Gastrocnemius medialis (tissue), 4 donors: Measurements from ENCODE around the gene SOST. TPM values are rescaled to one million over a fixed set of nuclear protein-coding genes. Genes with fewer than 3 reads are reported as not detected.

Source experiments
- ATAC-seq, 2 donors: fragments of 150-250 bp; one replicate each; pipeline ENCODE4 v1.9.1; 2016
- DNase-seq, 2 donors: peaks; one replicate each; pipeline ENCODE4 v3.0.0-alpha.2; 2019
- H3K27ac ChIP-seq, 4 donors: fragments of 200-600 bp; sonication (generic); 1 replicate in 1 of 4; 2 replicates in 3 of 4; pipeline ENCODE4 v1.5.1; 2016 to 2018; ENCODE audit warnings: mild to moderate bottlenecking in 2 of 4, moderate library complexity in 1 of 4
- H3K27me3 ChIP-seq, 3 donors: fragments of 200-600 bp; sonication (generic) in 2 of 3; 1 replicate in 1 of 3; 2 replicates in 2 of 3; pipeline versions ENCODE4 v1.5.1 to v1.6.0; 2016 to 2019; ENCODE audit warnings: mild to moderate bottlenecking in 1 of 3, moderate library complexity in 1 of 3
- H3K36me3 ChIP-seq, 2 donors: fragments of 200-600 bp; sonication (generic) in 1 of 2; one replicate each; pipeline ENCODE4 v1.5.1; 2017 to 2018
- H3K4me1 ChIP-seq, 2 donors: fragments of 200-600 bp; sonication (generic) in 1 of 2; one replicate each; pipeline ENCODE4 v1.5.1; 2016 to 2017; ENCODE audit warnings: mild to moderate bottlenecking in 2 of 2
- H3K4me3 ChIP-seq, 4 donors: fragments of 200-600 bp; sonication (generic) in 3 of 4; 1 replicate in 1 of 4; 2 replicates in 3 of 4; pipeline ENCODE4 v1.5.1; 2016 to 2019; ENCODE audit warnings: mild to moderate bottlenecking in 2 of 4
- H3K9me3 ChIP-seq, 3 donors: fragments of 200-600 bp; sonication (generic) in 2 of 3; 1 replicate in 1 of 3; 2 replicates in 2 of 3; pipeline ENCODE4 v1.5.1; 2016 to 2019
- POLR2A ChIP-seq, 2 donors: fragments of 450-650 bp; IDR thresholded peaks; one replicate each; pipeline ENCODE4 v1.6.1; 2017; ENCODE audit warnings: antibody characterized with exemption in 2 of 2, mild to moderate bottlenecking in 2 of 2, moderate library complexity in 2 of 2
- in situ Hi-C, 4 donors: fragments of 200-750 bp; cut with MboI; loops; one replicate each; pipeline versions ENCODE4 v1.15.0 to v1.8.0; 2017; ENCODE audit warnings: low sequenced_read_pairs in 4 of 4
- intact Hi-C: fragments of 100-400 bp; cut with DNase I; formaldehyde crosslinking; loops from one replicate; pipeline ENCODE4 v1.15.1; 2023; ENCODE audit warnings: low total_unique reads
- total RNA-seq, 4 donors: library from RNA; depleted of rRNA; stranded (reverse); fragments of >200 nt; gene quantifications; one replicate each; pipeline versions ENCODE4 v1.1.0 to v1.2.3, GENCODE V29; 2016
- TF ChIP-seq, protein P1 (sequence below), 5 experiments: fragments of 450-650 bp in 3 of 5; fragments of 200-600 bp in 2 of 5; sonication (generic) in 2 of 5; IDR thresholded peaks in 4 of 5; conservative IDR thresholded peaks in 1 of 5; 1 replicate in 4 of 5; 2 replicates in 1 of 5; pipeline ENCODE4 v1.5.1; 2016 to 2019; ENCODE audit warnings: antibody characterized with exemption in 5 of 5, mild to moderate bottlenecking in 3 of 5, moderate library complexity in 3 of 5

SOST gene
- not detected for total RNA-seq

DNA sequence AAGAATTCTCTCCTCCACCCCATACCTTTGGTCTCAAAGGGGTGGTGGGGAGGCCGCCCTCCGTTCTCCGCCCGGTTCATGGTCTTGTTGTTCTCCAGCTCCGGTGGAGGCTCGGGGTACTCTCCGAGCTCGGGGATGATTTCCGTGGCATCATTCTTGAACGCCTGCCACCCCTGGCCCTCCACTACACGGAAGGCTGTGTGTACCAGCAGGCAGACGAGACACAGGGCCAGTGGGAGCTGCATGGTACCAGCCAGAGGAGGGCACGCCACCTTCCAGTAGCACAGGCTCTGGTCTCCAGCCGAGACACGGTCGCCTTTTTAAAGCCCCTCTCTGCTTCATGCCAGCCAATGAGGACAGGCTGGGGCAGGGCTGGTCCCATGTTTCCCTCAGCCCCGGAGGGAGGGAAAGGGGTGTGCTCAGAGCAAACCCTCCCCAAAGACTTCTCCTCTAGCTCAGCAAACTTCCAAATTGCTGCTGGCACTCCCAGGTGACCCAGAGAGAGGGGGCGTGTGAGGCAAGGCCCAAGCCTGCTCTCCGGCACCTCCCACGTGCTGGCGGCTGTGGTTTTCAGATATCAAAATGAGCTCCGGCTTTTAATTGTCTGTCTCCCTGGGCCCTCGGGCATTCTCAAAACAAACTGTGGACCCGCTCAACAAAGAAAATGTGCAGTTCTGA is at the start of gene SOST:
SOST (minus strand) TSS at position 295 of the 678 bp plus-strand sequence; CDS start at position 245, 50 bp downstream.
- Histone ChIP-seq H3K27ac (no peak within 1 kb of the TSS), H3K4me3 (no peak within 1 kb of the TSS), H3K27me3 (peaks cover 8 to 30% (median 24%) of the 10 kb centered on the region in 3 donors), H3K36me3 (no peaks in the 10 kb centered on the region), H3K9me3 (no peaks in the 10 kb centered on the region), H3K4me1 (peaks cover 0 to 7% of the 10 kb centered on the region in 2 donors)
- intact Hi-C loops (no loop called here), in situ Hi-C loops (loop anchor here in 1 of 4 donors (10.0 kb wide), 1 partner anchor 184 kb away; no protein-coding TSS in a partner anchor)
- DNase-seq = no peak
- no peak for TF ChIP-seq POLR2A (IDR thresholded peaks at IDR 0.05)
- TF ChIP-seq, protein P1, sequence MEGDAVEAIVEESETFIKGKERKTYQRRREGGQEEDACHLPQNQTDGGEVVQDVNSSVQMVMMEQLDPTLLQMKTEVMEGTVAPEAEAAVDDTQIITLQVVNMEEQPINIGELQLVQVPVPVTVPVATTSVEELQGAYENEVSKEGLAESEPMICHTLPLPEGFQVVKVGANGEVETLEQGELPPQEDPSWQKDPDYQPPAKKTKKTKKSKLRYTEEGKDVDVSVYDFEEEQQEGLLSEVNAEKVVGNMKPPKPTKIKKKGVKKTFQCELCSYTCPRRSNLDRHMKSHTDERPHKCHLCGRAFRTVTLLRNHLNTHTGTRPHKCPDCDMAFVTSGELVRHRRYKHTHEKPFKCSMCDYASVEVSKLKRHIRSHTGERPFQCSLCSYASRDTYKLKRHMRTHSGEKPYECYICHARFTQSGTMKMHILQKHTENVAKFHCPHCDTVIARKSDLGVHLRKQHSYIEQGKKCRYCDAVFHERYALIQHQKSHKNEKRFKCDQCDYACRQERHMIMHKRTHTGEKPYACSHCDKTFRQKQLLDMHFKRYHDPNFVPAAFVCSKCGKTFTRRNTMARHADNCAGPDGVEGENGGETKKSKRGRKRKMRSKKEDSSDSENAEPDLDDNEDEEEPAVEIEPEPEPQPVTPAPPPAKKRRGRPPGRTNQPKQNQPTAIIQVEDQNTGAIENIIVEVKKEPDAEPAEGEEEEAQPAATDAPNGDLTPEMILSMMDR (IDR thresholded peaks at IDR 0.05 in 4 of 5, conservative IDR thresholded peaks at IDR 0.05 in 1 of 5) = no peak
- ATAC-seq = no peak

DNA sequence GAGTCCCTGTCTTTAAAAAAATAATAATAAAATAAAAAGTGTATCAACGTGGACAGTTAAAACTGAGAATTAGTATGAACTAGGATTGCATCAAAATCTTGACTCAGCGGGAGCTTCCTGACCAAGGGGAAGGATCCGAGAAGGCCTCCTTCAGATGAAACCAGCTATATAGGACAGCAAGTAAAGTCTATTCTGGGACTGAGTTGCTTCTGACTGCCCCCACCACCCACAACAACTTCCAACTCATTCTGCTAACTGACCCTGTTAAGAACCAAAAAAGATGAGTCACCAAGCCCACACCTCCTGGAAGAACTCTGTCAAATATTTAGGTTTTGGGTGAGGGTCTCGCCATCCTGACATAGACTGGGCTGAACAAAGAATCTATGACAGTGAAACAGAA is 49.5 kb upstream of the SOST start:
- H3K27ac ChIP-seq = no peak overlapping the region
- intact Hi-C loops = no loop called here

DNA sequence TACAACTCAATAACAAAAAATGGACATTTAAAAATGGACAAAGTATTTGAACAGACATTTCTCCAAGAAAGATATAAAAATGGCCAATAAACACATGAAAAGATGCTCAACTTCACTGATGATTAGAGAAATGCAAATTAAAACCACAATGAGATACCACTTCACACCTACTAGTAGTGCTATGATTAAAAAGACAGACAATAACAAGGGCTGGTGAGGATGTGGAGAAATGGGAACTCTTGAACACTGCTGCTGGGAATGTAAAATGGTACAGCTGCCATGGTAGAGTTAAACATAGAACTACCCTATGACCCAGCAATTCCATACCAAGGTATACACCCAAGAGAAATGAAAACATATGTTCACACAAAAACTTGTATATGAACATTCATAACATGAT is 46.5 kb upstream of the SOST start:
- H3K9me3 ChIP-seq = no peaks in the 10 kb centered on the region
- no peaks in the 10 kb centered on the region for H3K4me1 ChIP-seq
- in situ Hi-C loops = no loop called here
- no peak for DNase-seq
- no peak overlapping the region for H3K27ac ChIP-seq
- H3K27me3 ChIP-seq = no peaks in the 10 kb centered on the region
- ATAC-seq = no peak
- intact Hi-C loops = no loop called here
- no peaks in the 10 kb centered on the region for H3K36me3 ChIP-seq
- no peak overlapping the region for H3K4me3 ChIP-seq
- TF ChIP-seq POLR2A (IDR thresholded peaks at IDR 0.05) = no peak
- TF ChIP-seq, protein P1 (IDR thresholded peaks at IDR 0.05 in 4 of 5, conservative IDR thresholded peaks at IDR 0.05 in 1 of 5) = no peak

More for the DNA sequence above, 49.5 kb upstream of the SOST start:
- no peaks in the 10 kb centered on the region for H3K4me1 ChIP-seq
- no peak overlapping the region for H3K4me3 ChIP-seq
- H3K27me3 ChIP-seq = no peaks in the 10 kb centered on the region
- TF ChIP-seq, protein P1 (IDR thresholded peaks at IDR 0.05 in 4 of 5, conservative IDR thresholded peaks at IDR 0.05 in 1 of 5) = no peak
- no peak for TF ChIP-seq POLR2A (IDR thresholded peaks at IDR 0.05)
- DNase-seq (no peak), ATAC-seq (no peak)
- in situ Hi-C loops = no loop called here
- no peaks in the 10 kb centered on the region for H3K9me3 ChIP-seq
- H3K36me3 ChIP-seq = no peaks in the 10 kb centered on the region

DNA sequence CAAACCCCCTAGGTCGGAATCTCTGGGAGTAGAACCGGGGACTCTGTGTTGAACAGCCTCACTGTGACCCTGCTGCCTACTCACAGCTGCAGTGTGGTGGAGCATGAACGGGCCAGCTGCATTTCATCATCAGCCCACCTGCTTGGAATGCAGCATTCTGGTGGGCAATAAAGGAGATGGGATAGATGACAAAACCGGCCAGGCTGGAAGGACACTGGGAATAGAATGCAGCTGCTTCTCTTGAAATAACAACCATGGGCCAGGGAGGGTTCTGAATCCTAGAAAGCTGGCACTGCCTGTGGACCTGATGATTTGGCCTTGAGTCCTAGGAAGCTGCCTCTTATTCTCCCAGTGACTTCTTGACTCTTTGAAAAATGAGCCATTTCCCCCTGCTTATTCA is 45.2 kb upstream of the SOST start:
- ATAC-seq (no peak), DNase-seq (no peak)
- TF ChIP-seq, protein P1 (IDR thresholded peaks at IDR 0.05 in 4 of 5, conservative IDR thresholded peaks at IDR 0.05 in 1 of 5) = no peak
- no peak for TF ChIP-seq POLR2A (IDR thresholded peaks at IDR 0.05)
- Histone ChIP-seq H3K4me3 (no peak overlapping the region), H3K9me3 (no peaks in the 10 kb centered on the region), H3K27ac (no peak overlapping the region), H3K36me3 (no peaks in the 10 kb centered on the region), H3K27me3 (no peaks in the 10 kb centered on the region), H3K4me1 (no peaks in the 10 kb centered on the region)
- in situ Hi-C loops (no loop called here), intact Hi-C loops (no loop called here)
